ENCODE results near the gene HABP2.

The HABP2 gene

GRCh38 chr10:113552701-113553100 lies at the start of gene HABP2:
Gene HABP2 (plus strand): TSS chr10:113553053. CDS start chr10:113553122, 69 bp downstream.
- no peak for DNase-seq (ENCODE audit: extremely low spot score, insufficient read length, low read depth)
- FAIRE-seq = no peak

- FAIRE-seq (no peak), DNase-seq (ENCODE audit: extremely low spot score, insufficient read length, low read depth) (no peak)
These were observed 48.9 kb upstream of the HABP2 start for GRCh38 chr10:113503930-113504329.

DNA sequence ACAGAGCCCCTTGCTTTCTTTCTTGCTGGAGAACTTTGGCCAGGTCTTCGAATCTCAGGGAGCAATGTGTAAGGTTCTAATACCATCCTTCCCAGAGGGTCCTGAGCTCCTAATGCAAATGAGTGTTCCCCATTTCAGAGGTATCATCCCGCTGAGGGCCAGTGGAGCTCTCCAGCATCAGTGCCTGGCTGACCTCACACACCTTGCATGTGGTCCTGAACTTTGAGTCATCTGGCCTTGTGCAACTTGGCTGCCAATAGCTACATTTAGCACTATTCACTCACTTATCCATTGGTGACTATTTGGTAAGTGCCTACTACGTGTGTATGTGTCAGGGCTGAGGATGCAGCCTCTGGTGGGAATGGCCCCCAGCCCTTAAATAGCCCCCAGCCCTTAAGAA lies 48.4 kb upstream of the HABP2 start:
- FAIRE-seq (no peak), DNase-seq (ENCODE audit: extremely low spot score, insufficient read length, low read depth) (no peak)

DNA sequence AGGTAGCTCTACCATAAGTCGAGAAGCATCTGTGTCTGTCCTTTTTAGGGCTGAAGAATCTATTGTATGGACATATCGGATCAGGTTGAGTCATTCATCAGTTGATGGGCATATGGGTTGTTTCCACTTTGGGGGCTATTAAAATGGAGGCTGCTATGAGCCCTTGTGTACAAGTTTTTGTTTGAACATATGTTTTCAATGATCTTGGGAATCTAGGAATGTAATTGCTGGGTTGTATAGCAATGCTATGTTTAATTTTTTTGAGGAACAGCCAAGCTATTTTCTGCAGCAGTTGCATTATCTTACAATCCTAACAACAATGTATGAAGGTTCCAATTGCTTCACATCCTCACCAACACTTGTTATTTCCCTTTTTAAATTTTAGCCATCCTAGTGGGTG lies 46.4 kb upstream of the HABP2 start:
- DNase-seq (ENCODE audit: extremely low spot score, insufficient read length, low read depth) = no peak
- no peak for FAIRE-seq

DNA sequence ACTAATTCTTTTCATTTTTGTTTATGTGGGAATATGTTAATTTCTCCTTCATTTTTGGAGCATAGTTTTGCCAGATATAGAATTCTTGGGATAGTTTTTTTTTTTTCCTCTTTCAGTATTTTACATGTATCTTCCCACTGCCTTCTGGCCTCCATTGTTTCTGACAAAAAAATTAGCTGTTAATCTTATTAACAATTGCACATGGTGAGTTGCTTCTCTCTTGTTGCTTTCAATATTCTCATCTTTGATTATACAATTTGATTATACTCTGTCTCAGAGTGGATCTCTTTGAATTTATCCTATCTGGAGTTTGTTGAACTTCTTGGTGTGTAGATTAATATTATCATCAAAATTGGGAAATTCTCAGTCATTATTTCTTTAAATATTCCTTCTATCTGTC lies 41.4 kb upstream of the HABP2 start:
- DNase-seq (ENCODE audit: extremely low spot score, insufficient read length, low read depth) (no peak), FAIRE-seq (no peak)

DNA sequence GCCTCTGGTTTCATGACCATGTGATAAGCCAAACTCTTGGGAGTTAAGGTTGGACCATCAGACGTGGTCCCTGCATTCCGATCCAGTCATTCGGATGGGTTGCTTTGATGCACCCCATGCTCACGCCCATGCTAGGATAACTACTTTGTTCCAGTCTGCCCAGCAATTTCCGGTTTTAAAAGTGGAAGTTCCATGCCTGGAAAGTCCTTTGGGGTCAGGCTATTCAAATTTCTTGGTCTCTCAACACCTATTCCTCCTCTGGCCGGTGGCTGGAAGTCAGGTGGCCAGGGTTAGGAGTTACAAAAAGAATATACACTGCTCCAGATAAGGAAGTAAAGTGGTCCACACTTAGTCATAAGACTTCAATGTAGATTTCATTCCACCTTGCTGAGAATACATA lies 37.7 kb upstream of the HABP2 start:
- no peak for FAIRE-seq
- DNase-seq (ENCODE audit: extremely low spot score, insufficient read length, low read depth) = no peak

GRCh38 chr10:113515601-113516000 lies 37.3 kb upstream of the HABP2 start:
- no peak for FAIRE-seq
- no peak for DNase-seq (ENCODE audit: extremely low spot score, insufficient read length, low read depth)

- FAIRE-seq (no peak), DNase-seq (ENCODE audit: extremely low spot score, insufficient read length, low read depth) (no peak)
These were observed 36.8 kb upstream of the HABP2 start for GRCh38 chr10:113516061-113516460.

GRCh38 chr10:113517165-113517900 lies 35.5 kb upstream of the HABP2 start:
- DNase-seq (ENCODE audit: extremely low spot score, insufficient read length, low read depth) (no peak), FAIRE-seq (no peak)

GRCh38 chr10:113517901-113518260 lies 35.0 kb upstream of the HABP2 start:
- FAIRE-seq = no peak
- DNase-seq (ENCODE audit: extremely low spot score, insufficient read length, low read depth) = no peak

DNA sequence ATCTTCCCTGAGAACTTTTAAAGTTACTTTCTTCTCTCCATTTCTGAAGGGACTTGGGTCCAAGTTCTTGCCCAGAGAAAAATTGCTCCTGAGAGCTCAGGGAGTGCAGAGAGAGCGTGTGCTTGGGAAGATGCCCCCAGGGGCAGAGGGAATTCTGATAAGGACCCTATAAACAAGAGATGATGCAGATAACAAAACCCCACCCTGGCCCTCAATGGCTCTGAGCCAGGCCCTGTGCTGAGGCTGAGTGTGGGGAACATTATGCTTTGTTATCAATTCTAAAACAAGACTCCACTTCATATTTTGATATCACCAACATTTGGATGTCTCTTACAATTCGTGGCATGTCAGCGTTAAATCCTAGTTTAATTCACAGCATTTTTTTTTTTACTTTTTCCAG lies 34.4 kb upstream of the HABP2 start:
- FAIRE-seq (no peak), DNase-seq (ENCODE audit: extremely low spot score, insufficient read length, low read depth) (no peak)

GRCh38 chr10:113518816-113519591 lies 33.8 kb upstream of the HABP2 start:
- FAIRE-seq = no peak
- DNase-seq (ENCODE audit: extremely low spot score, insufficient read length, low read depth) = no peak

- DNase-seq (ENCODE audit: extremely low spot score, insufficient read length, low read depth) (no peak), FAIRE-seq (no peak)
These were observed 33.2 kb upstream of the HABP2 start for GRCh38 chr10:113519681-113520115.

DNA sequence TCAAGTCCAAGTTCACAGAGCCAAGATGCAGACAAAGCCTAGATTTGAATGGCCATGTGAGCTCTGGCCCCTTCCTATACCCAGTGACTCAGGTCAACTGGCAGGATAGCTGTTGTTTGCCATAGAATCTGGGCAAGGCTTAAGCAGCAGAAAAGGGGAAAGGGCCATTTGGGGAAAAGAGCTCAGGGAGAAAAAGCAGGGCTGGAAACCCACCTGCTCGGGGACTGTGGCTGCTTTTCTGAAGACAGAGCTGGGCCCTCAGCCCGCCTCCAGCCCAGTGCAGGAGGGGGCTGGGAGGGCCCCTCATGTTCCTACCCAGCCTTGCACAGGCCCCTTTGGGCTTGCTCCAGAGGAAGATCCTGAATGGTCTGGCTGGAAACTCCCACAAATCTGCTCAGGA lies 32.6 kb upstream of the HABP2 start:
- FAIRE-seq (no peak), DNase-seq (ENCODE audit: extremely low spot score, insufficient read length, low read depth) (no peak)

- FAIRE-seq (peak; percentile 76), DNase-seq (ENCODE audit: extremely low spot score, insufficient read length, low read depth) (peak; percentile 28)
These were observed 32.0 kb upstream of the HABP2 start for GRCh38 chr10:113520690-113521474.

- DNase-seq (ENCODE audit: extremely low spot score, insufficient read length, low read depth) = no peak
- no peak for FAIRE-seq
These were observed 31.4 kb upstream of the HABP2 start for GRCh38 chr10:113521475-113521795.

DNA sequence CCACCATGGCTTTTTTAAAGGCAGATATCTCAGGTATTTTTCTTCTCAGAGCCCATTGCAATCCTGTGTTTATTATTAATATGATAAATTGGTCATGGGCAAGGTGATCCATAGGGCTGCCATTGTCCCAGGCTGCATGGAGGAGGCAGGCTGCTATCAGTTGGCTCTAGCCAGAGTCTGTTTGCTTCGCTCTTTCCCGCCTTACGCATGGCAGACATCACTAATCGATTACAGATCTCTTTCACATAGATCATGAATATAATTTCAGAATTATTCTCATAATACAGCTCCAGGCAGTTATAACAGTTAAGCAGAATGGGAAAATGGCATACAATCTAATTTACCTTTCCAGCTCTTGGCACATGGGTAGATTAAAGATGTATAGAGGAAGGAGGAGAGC lies 30.4 kb upstream of the HABP2 start:
- no peak for FAIRE-seq

GRCh38 chr10:113523071-113523470 lies 29.8 kb upstream of the HABP2 start:
- FAIRE-seq = no peak
- DNase-seq (ENCODE audit: extremely low spot score, insufficient read length, low read depth) = no peak

More for the DNA sequence above, 30.4 kb upstream of the HABP2 start:
- DNase-seq (ENCODE audit: extremely low spot score, insufficient read length, low read depth) = no peak

DNA sequence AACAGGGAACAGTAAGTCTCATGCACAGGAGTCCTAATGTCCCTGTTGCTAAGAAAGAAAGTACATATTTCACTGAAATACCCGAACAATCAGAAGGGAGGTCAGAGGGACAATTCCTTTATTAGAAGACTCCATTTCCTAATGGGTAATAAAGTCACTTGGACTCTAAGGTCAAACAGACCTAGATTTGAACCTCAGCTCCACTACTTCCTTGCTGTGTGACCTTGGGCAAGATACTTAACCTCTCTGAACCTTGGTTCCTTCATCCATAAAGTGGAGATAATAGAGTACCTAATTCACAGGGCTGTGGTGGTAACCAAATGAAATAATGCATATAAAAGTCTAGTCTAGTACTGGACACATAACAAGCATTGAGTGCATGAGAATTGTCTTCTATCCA lies 29.2 kb upstream of the HABP2 start:
- DNase-seq (ENCODE audit: extremely low spot score, insufficient read length, low read depth) (no peak), FAIRE-seq (no peak)

DNA sequence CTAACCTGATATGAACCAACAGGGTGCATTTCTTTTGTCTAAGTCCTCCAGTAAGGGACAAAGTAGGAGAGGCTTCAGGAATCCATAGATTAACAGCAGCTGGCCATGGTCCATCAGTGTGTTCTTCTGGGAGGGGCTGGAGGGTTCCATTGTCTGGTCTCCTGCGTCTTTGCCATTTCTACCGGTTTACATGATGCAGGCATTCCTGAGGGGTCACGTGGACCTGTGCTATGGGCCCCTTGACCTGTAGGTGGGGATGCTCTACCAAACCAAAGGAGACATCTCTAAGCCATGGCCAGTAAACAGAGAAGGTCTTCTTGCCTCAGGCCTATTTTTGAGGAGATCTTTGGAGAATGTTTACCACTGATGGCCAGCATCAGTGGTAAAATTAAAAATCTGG lies 28.7 kb upstream of the HABP2 start:
- no peak for FAIRE-seq
- DNase-seq (ENCODE audit: extremely low spot score, insufficient read length, low read depth) = no peak
